H1 (cell line): ENCODE data around the gene SOHLH1. TPM values are rescaled to one million over a fixed set of nuclear protein-coding genes. Genes with fewer than 3 reads are reported as not detected.
A peak's percentile ranks its signal among the peaks of the same experiment; 100 is the strongest.

Experiments used
- CTCF ChIA-PET: fragments of 300-600 bp; sonication (Branson Sonifier 250); formaldehyde crosslinking; loops from one replicate; lab custom pipeline; 2021; ENCODE audit not compliant: partially characterized antibody; lab: Charles Lee
- POLR2A ChIA-PET: fragments of 300-600 bp; sonication (Branson Sonifier 250); formaldehyde crosslinking; loops from one replicate; lab custom pipeline; 2021; ENCODE audit warnings: inconsistent platforms; ENCODE audit not compliant: partially characterized antibody; lab: Charles Lee
- DNase-seq, 2 experiments: peaks; one replicate each; pipeline versions ENCODE4 v3.0.0 to v3.0.0-alpha.2; 2010 to 2022; ENCODE audit warnings: low spot score in 2 of 2, low read depth in 1 of 2, mixed read lengths in 1 of 2
- FAIRE-seq: peaks from 2 replicates; lab custom pipeline; 2011; peaks lifted over from hg19 to GRCh38; lab: Jason Lieb, UNC
- H2AFZ ChIP-seq: 2 replicates; pipeline ENCODE4 v1.8.1; 2012; ENCODE audit warnings: low read length, inconsistent platforms
- H2AK5ac ChIP-seq: 2 replicates; pipeline ENCODE4 v1.6.1; 2013; ENCODE audit warnings: low read depth, low read length
- H2BK120ac ChIP-seq: replicated peaks from 2 replicates; pipeline ENCODE3; 2013; ENCODE audit warnings: low read depth, low read length, inconsistent platforms
- H2BK12ac ChIP-seq: 2 replicates; pipeline ENCODE4 v1.6.1; 2013; ENCODE audit warnings: low read depth, low read length
- H2BK15ac ChIP-seq: 2 replicates; pipeline ENCODE4 v1.6.1; 2013; ENCODE audit warnings: low read length
- H2BK20ac ChIP-seq: 2 replicates; pipeline ENCODE4 v1.6.1; 2013; ENCODE audit warnings: low read length
- H2BK5ac ChIP-seq: 2 replicates; pipeline ENCODE4 v1.6.1; 2013; ENCODE audit warnings: low read depth, low read length
- H3K14ac ChIP-seq: 2 replicates; pipeline ENCODE4 v1.6.1; 2013; ENCODE audit warnings: inconsistent platforms; ENCODE audit not compliant: insufficient read length
- H3K18ac ChIP-seq: 2 replicates; pipeline ENCODE4 v1.6.1; 2013; ENCODE audit warnings: low read length; ENCODE audit errors: extremely low read depth
- H3K23ac ChIP-seq: 2 replicates; pipeline ENCODE4 v1.6.1; 2013; ENCODE audit warnings: inconsistent platforms; ENCODE audit not compliant: insufficient read length
- H3K23me2 ChIP-seq: 2 replicates; pipeline ENCODE4 v1.6.1; 2013; ENCODE audit warnings: low read depth, low read length
- H3K27ac ChIP-seq: 2 replicates; pipeline ENCODE4 v1.6.1; 2011; ENCODE audit warnings: low read depth, low read length, inconsistent platforms
- H3K27me3 ChIP-seq, 4 experiments: replicated peaks in 1 of 4; 1 replicate in 1 of 4; 2 replicates in 3 of 4; pipeline versions ENCODE4 v1.6.1 to v1.8.1; 2011 to 2013; ENCODE audit warnings: low read length in 3 of 4, mild to moderate bottlenecking in 3 of 4, inconsistent platforms in 2 of 4, mixed read lengths in 2 of 4, moderate library complexity in 1 of 4; ENCODE audit not compliant: control insufficient read depth in 3 of 4, insufficient read depth in 3 of 4; ENCODE audit errors: extremely low read depth in 1 of 4
- H3K36me3 ChIP-seq, 4 experiments: 2 replicates each; pipeline versions ENCODE4 v1.6.1 to v1.8.1; 2011 to 2013; ENCODE audit warnings: mild to moderate bottlenecking in 4 of 4, low read length in 3 of 4, moderate library complexity in 2 of 4, control low read depth in 1 of 4, inconsistent platforms in 1 of 4; ENCODE audit not compliant: insufficient read depth in 4 of 4, control insufficient read depth in 2 of 4
- H3K4ac ChIP-seq: replicated peaks from 2 replicates; pipeline ENCODE3; 2013; ENCODE audit warnings: low read length, low read depth, mixed read lengths, inconsistent platforms; ENCODE audit not compliant: insufficient read length
- H3K4me1 ChIP-seq, 4 experiments: replicated peaks in 1 of 4; 1 replicate in 1 of 4; 2 replicates in 3 of 4; pipeline versions ENCODE4 v1.6.1 to v1.8.1; 2011 to 2013; ENCODE audit warnings: low read length in 3 of 4, inconsistent platforms in 2 of 4, mixed read lengths in 1 of 4; ENCODE audit not compliant: insufficient read depth in 4 of 4, control insufficient read depth in 3 of 4
- H3K4me2 ChIP-seq, 2 experiments: 2 replicates each; pipeline versions ENCODE4 v1.6.1 to v1.8.1; 2011 to 2013; ENCODE audit warnings: low read depth in 2 of 2, low read length in 2 of 2, control low read depth in 1 of 2, inconsistent platforms in 1 of 2, mild to moderate bottlenecking in 1 of 2; ENCODE audit not compliant: insufficient read depth in 1 of 2
- H3K4me3 ChIP-seq, 4 experiments: fragments of 200-600, 300-600 bp in 1 of 4; sonication (generic), shearing (Covaris generic), sonication (Bioruptor Twin) in 1 of 4; 2 replicates each; pipeline versions ENCODE4 v1.5.1 to v1.8.1; 2011 to 2016; ENCODE audit warnings: low read length in 4 of 4, low read depth in 3 of 4, control low read depth in 2 of 4, inconsistent platforms in 2 of 4, mild to moderate bottlenecking in 2 of 4, mixed read lengths in 1 of 4, moderate library complexity in 1 of 4; ENCODE audit not compliant: insufficient read depth in 2 of 4; ENCODE audit errors: extremely low read depth in 1 of 4
- H3K56ac ChIP-seq: replicated peaks from 2 replicates; pipeline ENCODE3; 2013; ENCODE audit warnings: low read depth, mild to moderate bottlenecking, mixed read lengths, low read length, inconsistent platforms; ENCODE audit not compliant: insufficient read length
- H3K79me1 ChIP-seq: 2 replicates; pipeline ENCODE4 v1.6.1; 2013; ENCODE audit warnings: low read depth, low read length, control low read depth
- H3K79me2 ChIP-seq, 2 experiments: 2 replicates each; pipeline versions ENCODE4 v1.6.1 to v1.8.1; 2012 to 2013; ENCODE audit warnings: low read length in 2 of 2, mild to moderate bottlenecking in 2 of 2, inconsistent platforms in 1 of 2; ENCODE audit not compliant: insufficient read depth in 2 of 2, control insufficient read depth in 1 of 2
- H3K9ac ChIP-seq, 4 experiments: replicated peaks in 1 of 4; 1 replicate in 1 of 4; 2 replicates in 3 of 4; pipeline versions ENCODE4 v1.6.1 to v1.8.1; 2011 to 2013; ENCODE audit warnings: low read depth in 3 of 4, low read length in 3 of 4, control low read depth in 2 of 4, mild to moderate bottlenecking in 2 of 4, moderate library complexity in 2 of 4, inconsistent platforms in 1 of 4; ENCODE audit errors: extremely low read depth in 1 of 4
- H3K9me3 ChIP-seq, 2 experiments: 2 replicates each; pipeline versions ENCODE4 v1.6.1 to v1.8.1; 2012 to 2013; ENCODE audit warnings: mild to moderate bottlenecking in 2 of 2, moderate library complexity in 2 of 2, control low read depth in 1 of 2, inconsistent platforms in 1 of 2, low read depth in 1 of 2, low read length in 1 of 2, mixed read lengths in 1 of 2; ENCODE audit not compliant: insufficient read depth in 2 of 2
- H4K20me1 ChIP-seq, 2 experiments: replicated peaks in 1 of 2; 2 replicates each; pipeline versions ENCODE3 to v1.8.1; 2011 to 2013; ENCODE audit warnings: inconsistent platforms in 2 of 2, low read length in 2 of 2, mild to moderate bottlenecking in 1 of 2; ENCODE audit not compliant: insufficient read depth in 2 of 2, control insufficient read depth in 1 of 2
- H4K5ac ChIP-seq: 2 replicates; pipeline ENCODE4 v1.6.1; 2013; ENCODE audit warnings: low read length, low read depth, mixed read lengths, inconsistent platforms; ENCODE audit not compliant: insufficient read length
- H4K8ac ChIP-seq: 2 replicates; pipeline ENCODE4 v1.8.0; 2013; ENCODE audit warnings: mild to moderate bottlenecking, moderate library complexity, low read length, inconsistent platforms; ENCODE audit not compliant: insufficient read depth; ENCODE audit errors: extremely low read depth
- H4K91ac ChIP-seq: replicated peaks from 2 replicates; pipeline ENCODE3; 2013; ENCODE audit warnings: low read length, mixed read lengths, inconsistent platforms; ENCODE audit not compliant: insufficient read length
- BRCA1 ChIP-seq: IDR thresholded peaks from 2 replicates; pipeline ENCODE4 v1.6.1; 2012; ENCODE audit warnings: low read depth, low read length, improper control_type of control experiment
- RAD21 ChIP-seq, 2 experiments: IDR thresholded peaks in 1 of 2; conservative IDR thresholded peaks in 1 of 2; 2 replicates each; pipeline ENCODE4 v1.6.1; 2011; ENCODE audit warnings: low read depth in 2 of 2, low read length in 2 of 2, improper control_type of control experiment in 1 of 2, inconsistent platforms in 1 of 2, mild to moderate bottlenecking in 1 of 2, moderate library complexity in 1 of 2
- SUZ12 ChIP-seq: fragments of 200-600 bp; sonication (generic); IDR thresholded peaks from 2 replicates; pipeline ENCODE4 v1.6.1; 2012; ENCODE audit warnings: mild to moderate bottlenecking, inconsistent platforms, low read length, moderate library complexity, mixed read lengths
- WGBS, 2 experiments: shearing (Covaris generic) in 1 of 2; methylation state at CpG; one replicate each; pipeline versions ENCODE4 v1.1.6 to v1.1.7; 2013 to 2015; ENCODE audit warnings: low lambda C conversion rate in 2 of 2, mixed read lengths in 2 of 2, inconsistent platforms in 1 of 2, low coverage in 1 of 2, missing lambda C conversion rate in 1 of 2; ENCODE audit not compliant: insufficient replicate concordance in 2 of 2, insufficient coverage in 1 of 2, insufficient read length in 1 of 2; ENCODE audit errors: extremely low coverage in 1 of 2, missing lambda C conversion rate in 1 of 2; 5-methylcytosine and 5-hydroxymethylcytosine counted together
- polyA plus RNA-seq, 7 experiments: library from polyadenylated mRNA; depleted of rRNA in 3 of 7; stranded (reverse) in 5 of 7; unstranded in 2 of 7; fragments of >200 nt in 5 of 7; fragments of 200-250 nt in 2 of 7; gene quantifications; 1 replicate in 5 of 7; 2 replicates in 1 of 7; 4 replicates in 1 of 7; pipeline versions ENCODE4 v1.2.1 to v1.2.3, GENCODE V29; 2011 to 2013; ENCODE audit warnings: missing spikeins in 2 of 7, mixed read lengths in 2 of 7
- total RNA-seq: library from RNA; stranded (reverse); fragmentation: NEBNext Ultra II Directional; extraction: Animal tissue kit (Norgen Biotek cat#: 25700); gene quantifications from 2 replicates; pipeline ENCODE4 v1.2.1, GENCODE V29; 2021

Gene SOHLH1
- total and polyA plus RNA-seq, 2 of the 8 experiments (the other 6 are each of a cell fraction or from before 2014, with no cell fraction given): 0.11 TPM; not detected in 1

DNA sequence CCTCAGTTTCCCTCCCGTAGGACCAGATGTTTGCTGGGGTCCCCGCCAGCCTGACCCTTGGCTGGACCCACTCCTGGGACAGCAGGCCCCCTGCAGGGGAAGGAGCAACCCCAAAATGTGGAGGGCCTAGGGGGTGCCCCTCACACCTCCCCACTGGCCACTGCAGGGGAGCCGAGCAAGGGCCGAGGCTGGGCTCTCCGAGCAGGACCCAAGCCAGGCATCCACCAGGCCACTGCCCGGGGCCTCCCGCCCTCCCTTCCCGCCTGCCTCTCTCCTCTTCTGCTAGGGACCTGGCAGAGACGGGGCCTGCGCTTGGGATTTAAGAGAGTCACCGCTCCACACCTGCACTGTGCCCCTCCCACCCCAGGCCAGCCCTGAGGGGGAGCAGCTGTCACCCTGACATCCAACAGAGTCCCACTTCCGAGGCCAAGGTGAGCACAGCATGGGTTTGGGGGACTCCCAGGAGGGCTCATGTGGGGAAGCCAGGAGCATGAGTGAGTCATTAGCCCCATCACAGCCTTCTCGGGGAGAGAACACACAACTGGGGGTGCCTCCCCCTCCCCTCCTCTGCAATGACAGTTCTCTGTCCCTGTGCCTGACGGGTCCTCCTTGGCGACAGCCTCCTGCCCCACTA, 15.8 kb downstream of the SOHLH1 start:
- no peak overlapping the region for H3K14ac ChIP-seq
- no peak overlapping the region for H3K4me3 ChIP-seq
- no peak overlapping the region for H3K27ac ChIP-seq
- no peak overlapping the region for H3K4me2 ChIP-seq
- CTCF ChIA-PET: interaction anchor here (0.7 to 1.3 kb wide), 2 partner anchors 12 to 13 kb away, joined by 3 to 4 read pairs; no protein-coding TSS in a partner anchor
- H3K56ac ChIP-seq: no peak overlapping the region
- H4K5ac ChIP-seq: no peak overlapping the region
- no peak overlapping the region for H2AK5ac ChIP-seq
- H2BK5ac ChIP-seq: 0 out of 2 replicates have a peak overlapping the region, but pooled peaks have one; percentile 35
- H2BK12ac ChIP-seq: no peak overlapping the region
- H4K8ac ChIP-seq: no peak overlapping the region
- DNase-seq (no peak), FAIRE-seq (no peak)
- no peak overlapping the region for H2BK20ac ChIP-seq
- H4K91ac ChIP-seq: peak overlapping the region; percentile 27
- no peaks in the 10 kb centered on the region; a peak in 1 of 7 replicates for H3K27me3 ChIP-seq
- no peak overlapping the region; the same call in 1 of the 2 replicates for H2BK15ac ChIP-seq
- no peak overlapping the region for H3K18ac ChIP-seq
- no peak overlapping the region for H2AFZ ChIP-seq
- no peaks in the 10 kb centered on the region for H3K79me2 ChIP-seq
- no peaks in the 10 kb centered on the region for H3K79me1 ChIP-seq
- H3K9ac ChIP-seq: no peak overlapping the region
- POLR2A ChIA-PET: interaction anchor here (1.4 kb wide), 1 partner anchor 10 kb away, joined by 3 read pairs; no protein-coding TSS in a partner anchor
- WGBS, 2 experiments: 70% methylated on average over 6 of the region's 15 CpGs; no CpG with 5 or more reads in 1 of the 2 experiments
- H3K4ac ChIP-seq: no peak overlapping the region
- no peaks in the 10 kb centered on the region for H3K23me2 ChIP-seq
- no peak overlapping the region for H2BK120ac ChIP-seq
- peaks cover 0 to 13% (median 2%) of the 10 kb centered on the region in 4 experiments; a peak in 4 of 7 replicates for H3K4me1 ChIP-seq
- no peaks in the 10 kb centered on the region for H4K20me1 ChIP-seq
- H3K23ac ChIP-seq: no peak overlapping the region
- H3K36me3 ChIP-seq: no peaks in the 10 kb centered on the region
- peaks cover 3 to 5% of the 10 kb centered on the region in 2 experiments; a peak in 1 of 4 replicates for H3K9me3 ChIP-seq
- no peak for TF ChIP-seq RAD21 (IDR thresholded peaks at IDR 0.05 in 1 of 2, conservative IDR thresholded peaks at IDR 0.05 in 1 of 2; ENCODE audit: low read depth in 2 of 2, low read length in 2 of 2)
- TF ChIP-seq BRCA1: no peak
- no peak for TF ChIP-seq SUZ12
